ENCODE measurements around the gene POR.

POR gene

DNA sequence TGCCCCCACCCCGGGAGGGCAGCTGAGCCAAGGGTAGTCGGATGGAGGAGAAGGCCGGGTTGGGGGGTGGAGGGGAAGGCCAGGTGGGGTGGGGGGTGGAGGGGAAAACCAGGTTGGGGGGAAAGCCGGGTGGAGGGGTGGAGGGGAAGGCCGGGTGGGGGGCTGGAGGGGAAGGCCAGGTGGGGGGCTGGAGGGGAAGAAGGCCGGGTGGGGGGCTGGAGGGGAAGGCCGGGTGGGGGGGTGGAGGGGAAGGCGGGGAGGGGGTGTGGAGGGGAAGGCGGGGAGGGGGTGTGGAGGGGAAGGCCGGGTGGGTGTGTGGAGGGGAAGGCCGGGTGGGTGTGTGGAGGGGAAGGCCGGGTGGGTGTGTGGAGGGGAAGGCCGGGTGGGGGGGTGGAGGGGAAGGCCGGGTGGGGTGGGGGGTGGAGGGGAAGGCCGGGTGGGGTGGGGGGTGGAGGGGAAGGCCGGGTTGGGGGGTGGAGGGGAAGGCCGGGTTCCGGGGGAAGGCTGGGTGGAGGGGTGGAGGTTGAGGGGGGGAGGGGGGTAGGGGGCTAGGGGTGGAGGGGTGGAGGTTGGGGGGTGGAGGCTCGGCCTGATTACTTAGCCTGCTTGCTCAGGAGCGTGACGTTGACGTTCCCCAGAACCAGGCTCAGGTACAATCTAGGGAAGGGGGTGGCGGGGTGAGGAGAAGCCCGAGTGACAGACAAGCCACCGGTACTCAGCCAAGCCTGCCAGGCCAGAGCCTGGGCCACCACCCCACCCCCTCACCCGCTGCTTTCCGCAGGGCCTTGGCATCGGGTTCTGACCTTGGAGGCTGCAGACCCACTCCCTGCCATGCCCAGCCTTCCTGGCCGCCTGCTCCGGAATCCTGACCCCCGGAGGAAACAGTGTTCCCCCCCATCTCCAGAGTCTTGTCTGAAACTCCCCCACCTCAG, 73.9 kb downstream of the POR start:
- H3K27me3 ChIP-seq (ENCODE audit: control insufficient read depth, insufficient read depth, low read length), result no peaks in the 10 kb centered on the region
- H3K9ac ChIP-seq, result no peak overlapping the region
- H3K4me2 ChIP-seq (ENCODE audit: low read length), result peak overlapping the region; percentile 33
- TF ChIP-seq, protein P1, sequence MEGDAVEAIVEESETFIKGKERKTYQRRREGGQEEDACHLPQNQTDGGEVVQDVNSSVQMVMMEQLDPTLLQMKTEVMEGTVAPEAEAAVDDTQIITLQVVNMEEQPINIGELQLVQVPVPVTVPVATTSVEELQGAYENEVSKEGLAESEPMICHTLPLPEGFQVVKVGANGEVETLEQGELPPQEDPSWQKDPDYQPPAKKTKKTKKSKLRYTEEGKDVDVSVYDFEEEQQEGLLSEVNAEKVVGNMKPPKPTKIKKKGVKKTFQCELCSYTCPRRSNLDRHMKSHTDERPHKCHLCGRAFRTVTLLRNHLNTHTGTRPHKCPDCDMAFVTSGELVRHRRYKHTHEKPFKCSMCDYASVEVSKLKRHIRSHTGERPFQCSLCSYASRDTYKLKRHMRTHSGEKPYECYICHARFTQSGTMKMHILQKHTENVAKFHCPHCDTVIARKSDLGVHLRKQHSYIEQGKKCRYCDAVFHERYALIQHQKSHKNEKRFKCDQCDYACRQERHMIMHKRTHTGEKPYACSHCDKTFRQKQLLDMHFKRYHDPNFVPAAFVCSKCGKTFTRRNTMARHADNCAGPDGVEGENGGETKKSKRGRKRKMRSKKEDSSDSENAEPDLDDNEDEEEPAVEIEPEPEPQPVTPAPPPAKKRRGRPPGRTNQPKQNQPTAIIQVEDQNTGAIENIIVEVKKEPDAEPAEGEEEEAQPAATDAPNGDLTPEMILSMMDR (IDR thresholded peaks at IDR 0.05), result no peak
- peak overlapping the region; percentile 20 for H2AFZ ChIP-seq
- H3K79me2 ChIP-seq, result no peaks in the 10 kb centered on the region
- no peaks in the 10 kb centered on the region for H3K9me3 ChIP-seq (ENCODE audit: control insufficient read depth, low read length)
- no peaks in the 10 kb centered on the region for H3K36me3 ChIP-seq (ENCODE audit: control insufficient read depth, insufficient read depth, low read length)
- peak overlapping the region; percentile 5 for H3K27ac ChIP-seq
- H3K4me3 ChIP-seq (ENCODE audit: low read depth, low read length), result no peak overlapping the region
- H3K4me1 ChIP-seq, result peaks cover 11% of the 10 kb centered on the region

DNA sequence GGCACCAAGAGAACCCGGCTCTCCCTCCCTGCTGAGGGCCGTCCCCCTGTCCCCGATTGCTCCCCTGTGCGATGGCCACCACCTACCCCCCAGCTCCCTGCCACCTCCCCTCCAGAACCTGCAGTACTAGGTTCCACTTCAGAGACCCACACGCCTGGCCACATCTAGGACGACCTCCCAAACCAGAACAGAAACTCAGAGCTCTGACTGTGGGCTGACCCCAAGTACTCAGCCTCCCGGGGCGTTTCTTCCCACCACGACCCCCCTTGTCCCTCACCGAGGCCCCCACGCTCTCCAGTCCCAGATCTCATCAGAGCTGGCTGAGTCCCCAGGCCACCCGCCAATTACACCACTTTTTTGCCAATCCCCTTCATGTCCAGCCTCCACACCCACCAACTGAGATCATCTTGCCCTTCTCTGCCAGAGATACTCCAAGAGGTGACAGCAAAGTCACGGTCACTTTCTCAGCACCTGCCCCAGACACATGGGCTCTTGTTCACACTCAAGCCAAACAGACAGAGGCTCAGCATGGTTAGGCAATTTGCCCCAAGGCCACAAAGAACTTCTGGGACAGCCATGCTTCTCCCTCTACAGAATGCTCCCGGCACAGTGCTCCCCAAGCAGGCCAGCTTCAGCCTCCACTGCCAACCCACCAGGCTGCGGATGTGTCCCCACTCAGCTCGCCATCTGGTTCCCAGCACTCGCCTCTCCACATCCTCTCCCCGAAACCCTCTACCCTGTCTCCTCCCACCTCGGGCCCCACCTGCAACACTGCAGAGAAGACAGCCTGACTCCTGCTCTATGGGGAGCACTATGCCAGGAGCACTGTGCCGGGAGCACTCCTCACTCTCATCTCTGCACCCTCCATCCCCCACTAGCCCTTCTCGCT, 74.8 kb downstream of the POR start:
- Histone ChIP-seq H3K79me2 (no peaks in the 10 kb centered on the region), H3K4me1 (peaks cover 11% of the 10 kb centered on the region), H2AFZ (peak overlapping the region; percentile 20), H3K4me2 (ENCODE audit: low read length) (peak overlapping the region; percentile 33), H3K27me3 (ENCODE audit: control insufficient read depth, insufficient read depth, low read length) (no peaks in the 10 kb centered on the region), H3K4me3 (ENCODE audit: low read depth, low read length) (no peak overlapping the region), H3K27ac (peak overlapping the region; percentile 5), H3K36me3 (ENCODE audit: control insufficient read depth, insufficient read depth, low read length) (no peaks in the 10 kb centered on the region), H3K9me3 (ENCODE audit: control insufficient read depth, low read length) (no peaks in the 10 kb centered on the region), H3K9ac (no peak overlapping the region)
- TF ChIP-seq, protein P1 (IDR thresholded peaks at IDR 0.05), result no peak

DNA sequence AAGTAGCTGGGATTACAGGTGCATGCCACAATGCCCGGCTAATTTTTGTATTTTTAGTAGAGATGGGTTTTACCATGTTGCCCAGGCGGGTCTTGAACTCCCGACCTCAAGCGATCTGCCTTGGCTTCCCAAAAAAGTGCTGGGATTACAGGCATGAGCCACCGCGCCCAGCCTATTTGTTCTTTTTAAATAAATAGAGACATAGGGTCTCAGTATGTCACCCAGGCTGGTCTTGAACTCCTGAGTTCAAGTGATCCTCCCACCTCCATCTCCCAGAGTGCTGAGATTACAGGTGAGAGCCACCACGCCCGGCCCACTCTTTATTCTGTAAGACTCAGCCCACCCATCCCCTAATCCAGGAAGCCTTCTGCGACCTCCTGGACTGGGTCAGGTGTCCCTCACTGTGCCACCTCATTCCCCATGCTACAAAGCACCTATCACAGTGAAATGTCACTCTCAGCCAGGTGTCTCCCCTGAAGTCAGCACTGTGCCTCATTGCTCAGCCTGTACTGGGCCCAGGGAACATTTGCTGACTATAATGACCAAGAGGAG, 76.7 kb downstream of the POR start:
- no peak overlapping the region for H3K4me3 ChIP-seq (ENCODE audit: low read depth, low read length)
- H2AFZ ChIP-seq, result no peak overlapping the region
- no peak overlapping the region for H3K27ac ChIP-seq
- no peaks in the 10 kb centered on the region for H3K27me3 ChIP-seq (ENCODE audit: control insufficient read depth, insufficient read depth, low read length)
- H3K79me2 ChIP-seq, result no peaks in the 10 kb centered on the region
- no peaks in the 10 kb centered on the region for H3K9me3 ChIP-seq (ENCODE audit: control insufficient read depth, low read length)
- no peak overlapping the region for H3K9ac ChIP-seq
- peaks cover 11% of the 10 kb centered on the region for H3K4me1 ChIP-seq
- H3K36me3 ChIP-seq (ENCODE audit: control insufficient read depth, insufficient read depth, low read length), result no peaks in the 10 kb centered on the region
- TF ChIP-seq, protein P1 (IDR thresholded peaks at IDR 0.05), result no peak
- no peak overlapping the region for H3K4me2 ChIP-seq (ENCODE audit: low read length)

DNA sequence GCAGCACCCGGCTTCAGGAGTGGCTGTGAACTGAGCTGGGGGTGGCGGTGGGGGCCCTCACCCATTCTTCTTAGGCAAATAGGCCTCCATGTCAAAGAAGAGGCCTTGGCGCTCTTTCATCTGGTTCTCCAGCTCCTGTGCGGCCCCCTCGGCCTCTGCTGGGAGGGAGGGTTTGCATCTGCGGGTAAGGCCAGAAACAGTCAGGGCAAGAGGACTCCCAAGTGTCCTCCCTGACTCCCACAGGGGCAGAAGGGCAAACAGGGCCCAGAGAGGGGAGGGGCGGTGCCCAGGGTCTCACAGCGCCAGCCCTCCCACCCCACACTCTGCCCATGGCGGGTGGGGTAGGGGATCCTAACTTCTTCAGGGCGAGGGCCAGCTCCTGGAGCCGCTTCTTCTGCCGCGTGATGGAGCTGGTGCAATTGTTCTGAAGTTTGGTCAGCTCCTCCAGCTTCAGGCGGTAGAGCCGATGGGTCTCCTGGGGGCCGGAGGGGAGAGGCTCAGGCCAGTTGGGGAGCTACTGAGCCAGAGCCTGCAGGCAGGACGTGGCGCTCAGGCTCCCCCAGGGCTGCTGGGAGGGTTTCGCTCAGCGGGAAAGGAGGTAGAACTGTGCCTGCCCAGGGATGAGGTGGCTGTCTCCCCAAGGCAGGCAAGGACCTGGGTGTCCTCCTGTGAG, 77.3 kb downstream of the POR start:
- Histone ChIP-seq H3K9me3 (ENCODE audit: control insufficient read depth, low read length) (no peaks in the 10 kb centered on the region), H3K4me1 (peaks cover 11% of the 10 kb centered on the region), H3K27ac (no peak overlapping the region), H2AFZ (no peak overlapping the region), H3K27me3 (ENCODE audit: control insufficient read depth, insufficient read depth, low read length) (no peaks in the 10 kb centered on the region), H3K9ac (no peak overlapping the region), H3K4me3 (ENCODE audit: low read depth, low read length) (no peak overlapping the region), H3K36me3 (ENCODE audit: control insufficient read depth, insufficient read depth, low read length) (no peaks in the 10 kb centered on the region), H3K4me2 (ENCODE audit: low read length) (no peak overlapping the region), H3K79me2 (no peaks in the 10 kb centered on the region)
- TF ChIP-seq, protein P1 (IDR thresholded peaks at IDR 0.05), result no peak

Measured in parathyroid adenoma (tissue), 2 donors.